GM18498 (cell line): ENCODE results near the gene TARBP1.

Source experiments
- ATAC-seq: cut with Tn5 transposase; IDR thresholded peaks from one replicate; pipeline ENCODE4 v1.9.1; 2021; ENCODE audit warnings: mild to moderate bottlenecking, moderate library complexity; ENCODE audit not compliant: unreplicated experiment

TARBP1 gene

GRCh38 chr1:234484991-234485739, 6.2 kb upstream of the TARBP1 start:
- no peak for ATAC-seq

GRCh38 chr1:234484218-234484617, 5.2 kb upstream of the TARBP1 start:
- no peak for ATAC-seq

- ATAC-seq: no peak
These were observed 2.8 kb upstream of the TARBP1 start for GRCh38 chr1:234481771-234482170.

- no peak for ATAC-seq
These were observed 887 bp upstream of the TARBP1 start for GRCh38 chr1:234479866-234480265.

GRCh38 chr1:234479310-234479559, 256 bp upstream of the TARBP1 start:
- peak; percentile 1 for ATAC-seq

GRCh38 chr1:234478152-234478480, 863 bp downstream of the TARBP1 start:
- peak; percentile 69 for ATAC-seq

GRCh38 chr1:234477386-234478151, 1.4 kb downstream of the TARBP1 start:
- no peak for ATAC-seq

GRCh38 chr1:234476172-234476571, 2.8 kb downstream of the TARBP1 start:
- ATAC-seq: no peak

GRCh38 chr1:234475167-234475793, 3.7 kb downstream of the TARBP1 start:
- no peak for ATAC-seq

- ATAC-seq: no peak
These were observed 4.6 kb downstream of the TARBP1 start for GRCh38 chr1:234474375-234474774.

GRCh38 chr1:234473118-234473517, 5.9 kb downstream of the TARBP1 start:
- no peak for ATAC-seq

- no peak for ATAC-seq
These were observed 9.6 kb downstream of the TARBP1 start for GRCh38 chr1:234469376-234469775.

GRCh38 chr1:234468580-234468979, 10.4 kb downstream of the TARBP1 start:
- ATAC-seq: no peak

- ATAC-seq: no peak
These were observed 11.2 kb downstream of the TARBP1 start for GRCh38 chr1:234467821-234468220.

GRCh38 chr1:234466945-234467344, 12.0 kb downstream of the TARBP1 start:
- ATAC-seq: no peak

GRCh38 chr1:234463749-234464148, 15.2 kb downstream of the TARBP1 start:
- no peak for ATAC-seq

GRCh38 chr1:234460652-234461051, 18.3 kb downstream of the TARBP1 start:
- no peak for ATAC-seq

- ATAC-seq: no peak
These were observed 20.5 kb downstream of the TARBP1 start for GRCh38 chr1:234458352-234459017.

GRCh38 chr1:234454926-234455325, 24.1 kb downstream of the TARBP1 start:
- ATAC-seq: no peak

- ATAC-seq: no peak
These were observed 26.5 kb downstream of the TARBP1 start for GRCh38 chr1:234452406-234452965.

GRCh38 chr1:234440348-234440747, 38.6 kb downstream of the TARBP1 start:
- ATAC-seq: no peak
